ENCODE results near the gene GDI2.
"Not testable (repeated sequence)": the region's sequence is repeated elsewhere in the genome, so short reads cannot be mapped to it uniquely, and the experiment has no call there.

DNA sequence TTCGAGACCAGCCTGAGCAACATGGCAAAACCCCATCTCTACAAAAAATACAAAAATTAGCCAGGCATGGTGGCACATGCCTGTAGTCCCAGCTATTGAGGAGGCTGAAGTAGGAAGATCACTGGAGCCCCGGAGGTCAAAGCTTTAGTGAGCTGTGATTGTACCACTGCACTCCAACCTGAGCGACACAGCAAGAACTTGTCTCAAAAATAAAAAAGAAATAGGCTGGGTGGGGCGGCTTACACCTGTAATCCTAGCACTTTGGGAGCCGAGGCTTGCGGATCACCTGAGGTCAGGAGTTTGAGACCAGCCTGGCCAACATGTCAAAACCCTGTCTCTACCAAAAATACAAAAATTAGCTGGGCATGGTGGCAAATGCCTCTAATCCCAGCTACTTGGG, 13.3 kb upstream of the GDI2 start:
- not testable (repeated sequence) for TF ChIP-seq CTCF, POLR2A (IDR thresholded peaks at IDR 0.05)
